GM12878 (cell line): ENCODE data around the gene DNAJC7. TPM values are rescaled to one million over a fixed set of nuclear protein-coding genes. Genes with fewer than 3 reads are reported as not detected.

Experiments used
- ATAC-seq: fragments of 200-7000 bp; cut with Tn5 transposase; 3 replicates; pipeline ENCODE4 v1.9.1; 2020; ENCODE audit warnings: mild to moderate bottlenecking, moderate library complexity
- BruUV-seq: library from RNA; stranded (reverse); fragments of 400-500 nt; replicated peaks from 2 replicates; lab custom pipeline; 2021; lab: Mats Ljungman, UMichigan
- CTCF ChIA-PET: fragments of 300-600 bp; sonication (Branson Sonifier 250); formaldehyde crosslinking; extraction: SDS; loops from one replicate; lab custom pipeline; 2021; ENCODE audit warnings: inconsistent platforms; lab: Yijun Ruan, JAX
- POLR2A ChIA-PET: fragments of 350-600 bp; formaldehyde crosslinking; extraction: SDS; loops from one replicate; lab custom pipeline; 2021; ENCODE audit warnings: inconsistent platforms; lab: Charles Lee
- RAD21 ChIA-PET: fragments of 300-600 bp; sonication (Branson Sonifier 250); formaldehyde crosslinking; loops from one replicate; lab custom pipeline; 2023; ENCODE audit warnings: antibody characterized with exemption; ENCODE audit not compliant: unreplicated experiment; lab: Charles Lee
- SMC1A ChIA-PET: fragments of 300-600 bp; sonication (Branson Sonifier 250); formaldehyde crosslinking; loops from one replicate; lab custom pipeline; 2023; ENCODE audit not compliant: unreplicated experiment, uncharacterized antibody; lab: Charles Lee
- DNase-seq: peaks from one replicate; pipeline ENCODE4 v3.0.0-alpha.2; 2011; ENCODE audit warnings: low read depth, low spot score
- FAIRE-seq: peaks from 3 replicates; lab custom pipeline; 2011; peaks lifted over from hg19 to GRCh38; lab: Jason Lieb, UNC
- H2AFZ ChIP-seq: 2 replicates; pipeline ENCODE4 v1.6.0; 2011; ENCODE audit warnings: low read depth, low read length, control low read depth; ENCODE audit not compliant: control insufficient read depth
- H3K27ac ChIP-seq: 2 replicates; pipeline ENCODE4 v1.5.1; 2011; ENCODE audit warnings: control low read depth; ENCODE audit not compliant: control insufficient read depth, insufficient read depth
- H3K27me3 ChIP-seq, 2 experiments: replicated peaks in 1 of 2; 2 replicates each; pipeline versions ENCODE4 v1.6.0 to v1.6.1; 2011; ENCODE audit warnings: low read length in 1 of 2; ENCODE audit not compliant: control insufficient read depth in 2 of 2, insufficient read depth in 2 of 2
- H3K36me3 ChIP-seq, 2 experiments: 2 replicates each; pipeline ENCODE4 v1.5.1; 2011; ENCODE audit warnings: low read length in 1 of 2; ENCODE audit not compliant: control insufficient read depth in 2 of 2, insufficient read depth in 2 of 2
- H3K4me1 ChIP-seq: 2 replicates; pipeline ENCODE4 v1.6.1; 2011; ENCODE audit warnings: mild to moderate bottlenecking, low read length, moderate library complexity, mixed read lengths; ENCODE audit not compliant: control insufficient read depth, insufficient read depth
- H3K4me2 ChIP-seq: 2 replicates; pipeline ENCODE4 v1.6.0; 2011; ENCODE audit warnings: control low read depth; ENCODE audit not compliant: control insufficient read depth, insufficient read depth
- H3K4me3 ChIP-seq: fragments of 200-600 bp; sonication (generic); 2 replicates; pipeline ENCODE4 v1.5.1; 2016
- H3K79me2 ChIP-seq: 2 replicates; pipeline ENCODE4 v1.6.0; 2011; ENCODE audit warnings: low read length; ENCODE audit not compliant: control insufficient read depth, insufficient read depth
- H3K9ac ChIP-seq: 2 replicates; pipeline ENCODE4 v1.8.0; 2011; ENCODE audit warnings: low read length, control low read depth, mixed read lengths; ENCODE audit not compliant: control insufficient read depth, insufficient read depth
- H3K9me3 ChIP-seq: replicated peaks from 3 replicates; pipeline ENCODE4 v1.5.1; 2011; ENCODE audit warnings: mild to moderate bottlenecking, low read length; ENCODE audit not compliant: control insufficient read depth, insufficient read depth
- H4K20me1 ChIP-seq: 2 replicates; pipeline ENCODE4 v1.6.0; 2011; ENCODE audit not compliant: control insufficient read depth, insufficient read depth
- CTCF ChIP-seq, 3 experiments: IDR thresholded peaks in 2 of 3; conservative IDR thresholded peaks in 1 of 3; 2 replicates each; pipeline ENCODE4 v1.5.1; 2011; ENCODE audit warnings: low read depth in 3 of 3, low read length in 3 of 3, mild to moderate bottlenecking in 3 of 3, control low read depth in 2 of 3, moderate library complexity in 2 of 3, inconsistent platforms in 1 of 3, mixed read lengths in 1 of 3; ENCODE audit not compliant: control insufficient read depth in 2 of 3, insufficient read depth in 1 of 3; ENCODE audit errors: extremely low read depth in 1 of 3
- ELK1 ChIP-seq: IDR thresholded peaks from 2 replicates; pipeline ENCODE4 v1.6.1; 2012; ENCODE audit warnings: low read depth, low read length, improper control_type of control experiment
- MTA2 ChIP-seq: fragments of 450-650 bp; IDR thresholded peaks from 2 replicates; pipeline ENCODE4 v1.6.1; 2016; ENCODE audit warnings: low read depth, mild to moderate bottlenecking, moderate library complexity
- RB1 ChIP-seq: fragments of 450-650 bp; formaldehyde crosslinking; IDR thresholded peaks from 2 replicates; pipeline ENCODE4 v1.6.1; 2017; ENCODE audit warnings: mild to moderate bottlenecking, borderline replicate concordance
- WGBS: methylation state at CpG from one replicate; pipeline ENCODE4 v1.1.6; 2016; ENCODE audit warnings: low lambda C conversion rate; ENCODE audit not compliant: insufficient replicate concordance, insufficient coverage; ENCODE audit errors: missing lambda C conversion rate; 5-methylcytosine and 5-hydroxymethylcytosine counted together
- in situ Hi-C: fragments of 300-500 bp; cut with MboI; formaldehyde crosslinking; loops from 9 replicates; pipeline ENCODE4 v1.14.3; 2018; ENCODE audit warnings: mixed read lengths
- intact Hi-C: fragments of 100-400 bp; cut with micrococcal nuclease; formaldehyde crosslinking; loops from one replicate; pipeline ENCODE4 v1.14.2; 2022; ENCODE audit not compliant: unreplicated experiment
- polyA plus RNA-seq, 11 experiments: library from polyadenylated mRNA; depleted of rRNA in 4 of 11; unstranded in 6 of 11; stranded (reverse) in 5 of 11; fragments of >200 nt; fragmentation: Nextera tagmentation in 4 of 11; fragmentation: Illumina TruSeq in 1 of 11; extraction: Ambion mirVana in 4 of 11; extraction: Trizol in 1 of 11; gene quantifications; 1 replicate in 1 of 11; 2 replicates in 10 of 11; pipeline versions ENCODE4 v1.2.1 to v1.2.3, GENCODE V29; 2011 to 2016; ENCODE audit warnings: inconsistent platforms in 2 of 11, missing spikeins in 2 of 11, low read depth in 1 of 11
- total RNA-seq, 4 experiments: library from RNA; depleted of rRNA in 3 of 4; stranded (reverse); fragments of >200 nt in 3 of 4; fragmentation: Illumina TruSeq in 1 of 4; extraction: Trizol in 1 of 4; gene quantifications; 2 replicates each; pipeline versions ENCODE4 v1.2.1 to v1.2.3, GENCODE V29; 2013 to 2021

DNAJC7 gene
- total and polyA plus RNA-seq, 10 of the 15 experiments (the other 5 are each of a cell fraction or from before 2014, with no cell fraction given) = 60.1 to 173 (median 94.9) TPM

GRCh38 chr17:41957869-41958439 is 59.3 kb downstream of the DNAJC7 start:
- H3K27ac ChIP-seq = no peak overlapping the region
- CTCF ChIA-PET = interaction anchor here (0.6 to 2.8 kb wide), 6 partner anchors 27 to 160 kb away, joined by 3 to 17 read pairs (median 4); partner anchors contain the start of gene ODAD4
- intact Hi-C loops = no loop called here
- WGBS = 36% methylated on average over 6 of the region's 6 CpGs
- H3K4me3 ChIP-seq = no peak overlapping the region
- no peak overlapping the region for H3K4me2 ChIP-seq
- BruUV-seq = no TSS peak
- H3K27me3 ChIP-seq = no peaks in the 10 kb centered on the region
- ATAC-seq (no peak), FAIRE-seq (no peak), DNase-seq (no peak)
- no peak overlapping the region for H2AFZ ChIP-seq
- RAD21 ChIA-PET = interaction anchor here (0.7 kb wide), 1 partner anchor 47 kb away, joined by 3 read pairs; no protein-coding TSS in a partner anchor
- no peak for TF ChIP-seq RB1
- no peak for TF ChIP-seq CTCF (IDR thresholded peaks at IDR 0.05 in 2 of 3, conservative IDR thresholded peaks at IDR 0.05 in 1 of 3; ENCODE audit: control insufficient read depth in 2 of 3, extremely low read depth in 1 of 3, insufficient read depth in 1 of 3, low read depth in 3 of 3, low read length in 3 of 3)
- TF ChIP-seq ELK1 = no peak
- no peak for TF ChIP-seq MTA2
- SMC1A ChIA-PET = interaction anchor here (1.0 kb wide), 1 partner anchor 22 kb away, joined by 3 read pairs; no protein-coding TSS in a partner anchor
- no peak overlapping the region for H3K9ac ChIP-seq
- no peaks in the 10 kb centered on the region for H3K4me1 ChIP-seq
- in situ Hi-C loops = no loop called here
- H3K36me3 ChIP-seq = no peaks in the 10 kb centered on the region
- H3K9me3 ChIP-seq = no peaks in the 10 kb centered on the region
- POLR2A ChIA-PET = interaction anchor here (0.5 to 1.6 kb wide), 4 partner anchors 8 to 201 kb away, joined by 3 to 5 read pairs (median 3); partner anchors contain the start of genes CNP and ODAD4
- no peaks in the 10 kb centered on the region for H4K20me1 ChIP-seq
- H3K79me2 ChIP-seq = no peaks in the 10 kb centered on the region
